Skin epidermis (tissue), 12 donors: ENCODE measurements around the gene SPIRE1.
A peak's percentile ranks its signal among the peaks of the same experiment; 100 is the strongest.

Experiments
- H3K27ac ChIP-seq, 21 experiments: fragments of 200-600 bp; sonication (generic) in 11 of 21; one replicate each; pipeline ENCODE4 v1.5.0; 2020; ENCODE audit warnings: mild to moderate bottlenecking in 3 of 21, inconsistent platforms in 2 of 21, moderate library complexity in 2 of 21
- H3K4me3 ChIP-seq, 7 experiments: fragments of 200-600 bp; sonication (generic) in 2 of 7; one replicate each; pipeline ENCODE4 v1.5.0; 2020; ENCODE audit warnings: inconsistent platforms in 2 of 7, mild to moderate bottlenecking in 2 of 7, moderate library complexity in 1 of 7

SPIRE1 gene

GRCh38 chr18:12657684-12658425 is at the start of gene SPIRE1:
SPIRE1 (minus strand) TSS chr18:12658107; CDS start chr18:12657866, 241 bp downstream.
- H3K27ac ChIP-seq = peak within 1 kb of the TSS; percentile 58 to 97 (median 86)
- peak within 1 kb of the TSS; percentile 59 to 82 (median 77) for H3K4me3 ChIP-seq

GRCh38 chr18:12703664-12704063 is 45.8 kb upstream of the SPIRE1 start:
- H3K27ac ChIP-seq = peak overlapping the region in 19 of 21 experiments; percentile 94 to 100 (median 100)
- peak overlapping the region; percentile 62 to 97 (median 77) for H3K4me3 ChIP-seq

- peak overlapping the region; percentile 92 to 100 (median 100) for H3K27ac ChIP-seq
- H3K4me3 ChIP-seq = peak overlapping the region; percentile 62 to 97 (median 77)
These were observed 45.2 kb upstream of the SPIRE1 start for GRCh38 chr18:12703096-12703567.

GRCh38 chr18:12702221-12703095 is 44.6 kb upstream of the SPIRE1 start, which contains the start of the genes CEP76 and PSMG2:
CEP76 (minus strand) TSS chr18:12702723; CDS start chr18:12702548, 175 bp downstream.
PSMG2 (plus strand) TSS chr18:12703042; CDS start chr18:12703108, 66 bp downstream.
- H3K27ac ChIP-seq = peak within 1 kb of the TSS; percentile 92 to 100 (median 100)
- peak within 1 kb of the TSS; percentile 62 to 97 (median 77) for H3K4me3 ChIP-seq

GRCh38 chr18:12701161-12701560 is 43.3 kb upstream of the SPIRE1 start:
- Histone ChIP-seq H3K4me3 (peak overlapping the region in 3 of 7 experiments; percentile 63 to 80 (median 64)), H3K27ac (peak overlapping the region in 4 of 21 experiments; percentile 100)

GRCh38 chr18:12699747-12700146 is 41.8 kb upstream of the SPIRE1 start:
- Histone ChIP-seq H3K27ac (no peak overlapping the region), H3K4me3 (no peak overlapping the region)

GRCh38 chr18:12694032-12694431 is 36.1 kb upstream of the SPIRE1 start:
- peak overlapping the region in 3 of 21 experiments; percentile 5 to 44 (median 41) for H3K27ac ChIP-seq

GRCh38 chr18:12692206-12692605 is 34.3 kb upstream of the SPIRE1 start:
- H3K4me3 ChIP-seq = no peak overlapping the region
- H3K27ac ChIP-seq = no peak overlapping the region

More at GRCh38 chr18:12694032-12694431, 36.1 kb upstream of the SPIRE1 start:
- H3K4me3 ChIP-seq = no peak overlapping the region

- Histone ChIP-seq H3K4me3 (no peak overlapping the region), H3K27ac (no peak overlapping the region)
These were observed 31.4 kb upstream of the SPIRE1 start for GRCh38 chr18:12689256-12689850.

- Histone ChIP-seq H3K27ac (no peak overlapping the region), H3K4me3 (no peak overlapping the region)
These were observed 28.2 kb upstream of the SPIRE1 start for GRCh38 chr18:12686100-12686499.

- Histone ChIP-seq H3K27ac (peak overlapping the region in 18 of 21 experiments; percentile 36 to 83 (median 69)), H3K4me3 (no peak overlapping the region)
These were observed 21.4 kb upstream of the SPIRE1 start for GRCh38 chr18:12679183-12679786.

GRCh38 chr18:12668041-12668440 is 10.1 kb upstream of the SPIRE1 start:
- no peak overlapping the region for H3K4me3 ChIP-seq
- H3K27ac ChIP-seq = no peak overlapping the region

GRCh38 chr18:12659904-12660605 is 2.1 kb upstream of the SPIRE1 start:
- H3K4me3 ChIP-seq = no peak overlapping the region
- H3K27ac ChIP-seq = no peak overlapping the region

GRCh38 chr18:12658426-12659138 is 675 bp upstream of the SPIRE1 start:
- peak overlapping the region; percentile 59 to 82 (median 77) for H3K4me3 ChIP-seq
- H3K27ac ChIP-seq = peak overlapping the region in 20 of 21 experiments; percentile 13 to 97 (median 69)

GRCh38 chr18:12656938-12657683 is 796 bp downstream of the SPIRE1 start:
- Histone ChIP-seq H3K4me3 (peak overlapping the region; percentile 59 to 82 (median 77)), H3K27ac (peak overlapping the region; percentile 58 to 97 (median 86))

GRCh38 chr18:12656605-12656937 is 1.3 kb downstream of the SPIRE1 start:
- Histone ChIP-seq H3K27ac (peak overlapping the region in 19 of 21 experiments; percentile 58 to 97 (median 87)), H3K4me3 (peak overlapping the region; percentile 59 to 82 (median 77))

- H3K27ac ChIP-seq = no peak overlapping the region
- H3K4me3 ChIP-seq = no peak overlapping the region
These were observed 2.9 kb downstream of the SPIRE1 start for GRCh38 chr18:12654971-12655370.
